ENCODE measurements around the gene ZEB1. TPM values are rescaled to one million over a fixed set of nuclear protein-coding genes. Genes with fewer than 3 reads are reported as not detected.
"Not testable (repeated sequence)": the region's sequence is repeated elsewhere in the genome, so short reads cannot be mapped to it uniquely, and the experiment has no call there.

Gene ZEB1
- polyA plus RNA-seq, 4 donors: 26.2 to 32.5 (median 28.5) TPM

- DNase-seq (ENCODE audit: low read depth in 4 of 4, low spot score in 2 of 4): peak in 1 of 4 donors; percentile 23
Observed at GRCh38 chr10:31317652-31318381, 1.2 kb upstream of the ZEB1 start.

GRCh38 chr10:31318382-31318853 lies 598 bp upstream of the ZEB1 start:
- peak in 3 of 4 donors; percentile 31 to 55 (median 32) for DNase-seq (ENCODE audit: low read depth in 4 of 4, low spot score in 2 of 4)

DNA sequence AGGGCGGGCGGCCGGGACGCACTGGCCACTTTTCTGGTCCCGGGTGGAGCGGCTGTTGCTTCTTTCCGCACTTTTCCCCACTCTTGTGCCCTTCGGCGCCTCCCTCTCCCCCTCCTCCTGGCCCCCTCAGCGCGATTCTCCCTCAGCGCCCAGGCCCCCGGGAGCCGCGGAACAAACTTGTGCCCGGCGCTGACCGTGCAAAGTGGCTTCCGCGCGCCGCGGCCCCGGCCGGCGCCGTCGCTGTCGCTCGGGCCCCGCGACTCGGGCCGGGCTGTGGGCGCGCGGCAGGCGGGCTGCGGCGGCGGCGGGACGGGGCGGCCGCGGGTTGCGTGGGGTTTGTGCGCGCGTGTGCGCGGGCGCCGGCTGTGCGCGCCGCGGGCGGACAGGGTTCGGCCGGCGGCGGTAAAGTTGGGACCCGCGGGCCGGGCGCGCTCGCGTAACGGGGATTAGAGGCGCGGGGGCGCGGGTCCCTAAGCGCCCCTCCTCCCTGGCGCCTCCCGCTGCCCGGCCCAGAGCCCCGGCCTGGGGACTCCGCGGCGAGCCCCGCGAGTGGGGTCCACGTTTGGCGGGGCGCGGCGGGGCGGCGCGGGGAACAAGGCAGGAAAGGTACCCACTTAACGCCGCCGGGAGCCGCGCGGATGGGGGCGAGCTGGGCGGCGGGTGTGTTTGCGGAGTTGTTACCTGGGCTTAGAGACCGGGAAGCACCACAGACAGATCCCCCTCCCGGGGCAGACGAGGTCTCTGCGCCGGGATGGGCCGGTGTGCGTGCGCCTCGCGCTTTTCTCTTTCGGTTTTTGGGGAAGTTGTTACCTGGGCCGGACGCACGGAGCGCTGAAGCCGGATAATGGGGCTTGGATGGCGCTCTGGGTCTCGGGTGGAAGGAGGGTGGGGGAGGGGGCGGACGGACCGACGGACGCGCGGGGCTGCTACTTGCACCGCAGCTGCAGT lies 860 bp downstream of the ZEB1 start:
- DNase-seq (ENCODE audit: low read depth in 4 of 4, low spot score in 2 of 4): peak in 2 of 4 donors; percentile 41 to 44

- DNase-seq (ENCODE audit: low read depth in 4 of 4, low spot score in 2 of 4): peak; percentile 24 to 58 (median 42)
Observed at GRCh38 chr10:31320550-31321211, 1.7 kb downstream of the ZEB1 start.

- peak in 2 of 4 donors; percentile 19 to 55 for DNase-seq (ENCODE audit: low read depth in 4 of 4, low spot score in 2 of 4)
Observed at GRCh38 chr10:31321396-31321941, 2.5 kb downstream of the ZEB1 start.

GRCh38 chr10:31322647-31323046 lies 3.6 kb downstream of the ZEB1 start:
- no peak for DNase-seq (ENCODE audit: low read depth in 4 of 4, low spot score in 2 of 4)

DNA sequence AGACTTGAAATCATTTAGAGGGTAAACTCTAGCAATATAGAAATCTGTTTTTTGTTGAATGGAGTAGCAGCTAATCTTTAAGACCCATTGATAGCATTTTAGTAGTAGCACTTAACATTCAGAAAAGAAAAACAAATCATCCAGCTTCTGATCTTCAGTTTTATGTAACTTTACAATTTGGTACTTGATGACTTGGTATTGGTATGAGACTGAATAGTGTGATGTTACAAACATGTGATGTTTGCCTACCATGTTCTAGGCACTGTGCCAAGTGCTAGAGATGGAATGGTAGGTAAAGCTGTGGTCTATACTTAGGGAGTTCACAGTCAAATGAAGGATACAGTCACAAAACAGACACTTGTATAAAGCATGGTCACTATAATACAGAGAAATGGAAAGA lies 21.3 kb downstream of the ZEB1 start:
- DNase-seq (ENCODE audit: low read depth in 4 of 4, low spot score in 2 of 4): no peak

GRCh38 chr10:31341552-31341951 lies 22.5 kb downstream of the ZEB1 start:
- no peak for DNase-seq (ENCODE audit: low read depth in 4 of 4, low spot score in 2 of 4)

DNA sequence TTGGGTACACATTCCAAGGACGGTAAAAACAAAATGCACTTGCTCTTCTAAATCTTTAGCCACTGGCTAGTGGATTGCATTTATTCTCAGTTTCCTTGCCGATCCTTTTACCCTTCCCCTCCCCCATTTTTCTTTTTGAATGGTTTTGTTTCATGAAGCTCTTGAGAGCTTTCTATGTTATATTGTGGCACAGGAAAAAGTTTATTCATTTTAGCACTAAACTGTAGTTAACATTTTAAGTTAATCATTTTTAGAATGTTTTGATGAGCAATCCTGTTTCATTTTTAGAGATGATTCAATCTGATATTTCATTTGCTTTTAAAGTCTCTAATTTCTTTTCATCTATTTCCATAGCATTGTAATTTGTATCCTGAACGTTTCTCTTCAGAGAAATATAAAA lies 24.0 kb downstream of the ZEB1 start:
- DNase-seq (ENCODE audit: low read depth in 4 of 4, low spot score in 2 of 4): no peak

DNA sequence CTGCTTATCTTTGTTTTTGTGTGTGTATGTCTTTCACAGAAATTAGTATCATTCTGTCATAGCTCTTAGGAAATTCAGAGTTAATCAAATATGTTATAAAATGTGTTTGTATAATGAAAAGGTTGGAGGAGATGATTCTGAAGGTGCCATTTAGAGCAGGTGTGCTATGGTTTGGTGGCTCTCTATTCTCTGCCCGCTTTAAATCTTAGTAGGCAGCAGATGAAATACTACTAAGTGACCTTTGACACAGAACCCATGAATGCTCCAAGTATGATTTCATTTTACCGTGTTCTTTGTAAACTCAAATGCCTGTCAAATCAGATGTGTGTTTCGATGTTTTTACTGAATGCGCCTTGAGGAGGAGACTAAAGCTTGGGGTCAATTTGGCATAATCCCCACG lies 24.5 kb downstream of the ZEB1 start:
- DNase-seq (ENCODE audit: low read depth in 4 of 4, low spot score in 2 of 4): no peak

- DNase-seq (ENCODE audit: low read depth in 4 of 4, low spot score in 2 of 4): no peak
Observed at GRCh38 chr10:31345886-31346285, 26.9 kb downstream of the ZEB1 start.

DNA sequence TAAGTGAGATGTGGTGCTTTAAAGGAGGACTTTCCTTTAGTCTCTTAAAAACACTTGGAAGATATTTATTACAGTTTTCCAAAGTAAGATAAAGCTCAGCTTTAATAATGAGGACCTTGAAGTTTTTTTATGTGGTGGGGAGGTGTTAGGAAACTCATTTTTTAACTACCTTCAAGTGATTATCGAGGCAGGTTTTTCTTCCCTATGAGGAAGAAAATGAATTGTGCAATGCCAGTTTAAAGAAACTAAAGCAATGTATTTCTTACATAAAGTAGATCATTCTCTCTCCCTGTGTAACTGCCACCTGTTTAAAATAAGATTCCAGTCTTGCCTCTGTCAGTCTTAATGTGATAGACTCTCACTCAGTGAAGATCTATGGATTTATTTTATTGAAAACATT lies 27.9 kb downstream of the ZEB1 start:
- no peak for DNase-seq (ENCODE audit: low read depth in 4 of 4, low spot score in 2 of 4)

DNA sequence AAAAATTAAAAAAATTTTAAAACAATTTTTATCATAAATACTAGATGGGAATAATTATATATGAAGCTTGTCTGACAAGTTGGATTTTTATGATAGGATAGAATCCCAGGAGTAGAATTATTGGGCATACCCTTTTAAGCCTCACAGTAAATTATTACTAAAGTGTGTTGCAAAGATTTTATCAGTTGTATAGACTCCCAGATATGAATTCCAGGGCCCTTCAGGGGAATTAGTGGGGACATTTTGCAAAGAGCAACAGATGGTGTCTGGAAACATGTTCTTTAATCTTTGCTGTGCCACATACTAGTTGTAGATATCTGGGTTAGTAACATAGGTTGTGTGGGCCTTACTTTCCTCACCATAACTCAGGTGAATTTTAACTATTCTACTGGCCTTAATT lies 28.7 kb downstream of the ZEB1 start:
- no peak for DNase-seq (ENCODE audit: low read depth in 4 of 4, low spot score in 2 of 4)

GRCh38 chr10:31350891-31351290 lies 31.9 kb downstream of the ZEB1 start:
- no peak for DNase-seq (ENCODE audit: low read depth in 4 of 4, low spot score in 2 of 4)

DNA sequence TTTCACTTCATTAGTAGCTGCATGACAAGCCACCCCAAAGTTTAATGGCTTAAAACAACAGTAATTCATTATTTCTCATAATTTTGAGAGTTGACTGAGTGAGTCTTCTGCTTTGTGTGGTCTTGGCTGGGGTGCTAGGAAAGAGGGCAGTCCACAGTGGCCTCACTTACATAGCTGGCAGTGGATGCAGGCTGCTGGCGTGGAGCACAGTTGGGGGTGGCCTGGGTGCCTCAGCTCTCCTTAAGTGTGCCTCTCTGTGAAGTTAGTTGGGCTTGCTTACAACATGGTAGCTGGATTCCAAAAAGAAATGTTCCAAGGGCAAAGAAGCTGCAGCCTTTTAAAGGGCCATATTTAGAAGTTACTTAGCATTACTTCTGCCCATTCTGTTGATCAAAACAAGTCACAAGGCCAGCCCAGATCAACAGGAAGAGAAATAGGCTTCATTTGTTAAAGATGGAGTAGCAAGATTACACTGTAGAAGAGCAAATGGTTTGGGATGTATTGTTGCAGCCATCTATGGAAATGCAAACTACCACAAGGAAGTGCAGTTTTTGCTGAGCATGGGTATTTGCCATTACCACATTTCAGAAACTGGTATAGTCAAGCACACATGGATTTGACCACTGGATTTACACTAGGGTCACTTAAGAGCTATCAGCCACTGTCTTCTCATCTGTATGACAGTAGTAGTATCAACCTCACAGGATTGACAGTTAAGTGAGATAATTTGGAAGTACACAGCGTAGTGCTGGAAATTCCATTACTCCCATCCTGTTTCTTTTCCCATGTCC lies 33.6 kb downstream of the ZEB1 start:
- DNase-seq (ENCODE audit: low read depth in 4 of 4, low spot score in 2 of 4): no peak

GRCh38 chr10:31353574-31353973 lies 34.6 kb downstream of the ZEB1 start:
- no peak for DNase-seq (ENCODE audit: low read depth in 4 of 4, low spot score in 2 of 4)

DNA sequence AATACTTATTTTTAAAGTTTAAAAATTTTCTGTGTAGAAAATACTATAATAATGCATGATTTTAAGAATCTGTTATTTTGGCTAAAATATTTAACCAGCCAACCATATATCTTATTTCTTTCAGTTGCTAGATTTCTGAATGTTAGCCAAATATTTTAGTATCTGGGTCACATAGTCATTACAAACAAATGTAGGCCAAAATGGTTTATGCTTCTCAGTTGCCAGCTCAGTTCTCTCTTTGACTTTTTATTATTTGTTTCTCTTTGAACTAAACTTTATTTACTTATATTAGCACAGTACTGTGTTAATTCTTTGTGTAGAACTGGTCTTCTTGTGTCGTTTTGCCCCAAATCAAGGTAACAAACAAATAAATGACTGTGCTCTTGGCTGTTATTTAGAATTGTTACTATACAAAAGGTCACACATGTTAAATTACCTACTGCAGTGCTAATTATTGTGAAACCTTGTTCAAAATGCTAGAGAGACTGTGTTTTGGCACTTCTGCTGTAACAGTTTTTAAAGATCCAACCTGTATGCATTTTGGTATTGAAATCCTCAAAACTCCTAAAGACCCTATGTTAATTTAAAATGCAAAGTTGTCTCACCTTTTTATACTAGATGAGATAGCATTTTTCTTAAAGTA lies 39.8 kb downstream of the ZEB1 start:
- DNase-seq (ENCODE audit: low read depth in 4 of 4, low spot score in 2 of 4): no peak

- DNase-seq (ENCODE audit: low read depth in 4 of 4, low spot score in 2 of 4): no peak
Observed at GRCh38 chr10:31359979-31360378, 41.0 kb downstream of the ZEB1 start.

- DNase-seq (ENCODE audit: low read depth in 4 of 4, low spot score in 2 of 4): not testable (repeated sequence)
Observed at GRCh38 chr10:31361475-31361874, 42.5 kb downstream of the ZEB1 start.
